GM19043 (cell line): ENCODE results near the gene ARHGAP24.
A peak's percentile ranks its signal among the peaks of the same experiment; 100 is the strongest.
"Not testable (repeated sequence)": the region's sequence is repeated elsewhere in the genome, so short reads cannot be mapped to it uniquely, and the experiment has no call there.

Experiments used
- ATAC-seq: cut with Tn5 transposase; IDR thresholded peaks from one replicate; pipeline ENCODE4 v1.9.1; 2021; ENCODE audit warnings: low read depth; ENCODE audit not compliant: unreplicated experiment

ARHGAP24 gene

DNA sequence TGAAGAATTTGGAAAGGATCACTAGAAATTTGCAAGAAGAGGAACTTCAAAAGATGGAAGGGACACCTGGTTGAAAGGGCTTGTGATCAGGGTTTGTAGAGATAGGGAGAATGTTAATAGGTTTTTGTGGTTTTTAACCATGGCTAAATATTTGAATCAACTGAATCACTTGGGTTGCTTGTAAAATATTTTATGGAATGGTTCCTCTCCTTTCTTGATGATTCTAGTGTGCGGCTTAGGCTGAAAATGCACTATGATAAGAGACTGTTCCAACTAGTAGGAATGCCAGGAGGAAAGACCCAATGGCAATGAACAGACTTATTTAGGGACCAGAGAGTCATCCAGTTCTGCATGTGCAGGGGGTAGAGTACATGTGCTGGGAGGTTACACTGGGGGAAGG lies 408.2 kb downstream of the ARHGAP24 start:
- ATAC-seq: no peak

DNA sequence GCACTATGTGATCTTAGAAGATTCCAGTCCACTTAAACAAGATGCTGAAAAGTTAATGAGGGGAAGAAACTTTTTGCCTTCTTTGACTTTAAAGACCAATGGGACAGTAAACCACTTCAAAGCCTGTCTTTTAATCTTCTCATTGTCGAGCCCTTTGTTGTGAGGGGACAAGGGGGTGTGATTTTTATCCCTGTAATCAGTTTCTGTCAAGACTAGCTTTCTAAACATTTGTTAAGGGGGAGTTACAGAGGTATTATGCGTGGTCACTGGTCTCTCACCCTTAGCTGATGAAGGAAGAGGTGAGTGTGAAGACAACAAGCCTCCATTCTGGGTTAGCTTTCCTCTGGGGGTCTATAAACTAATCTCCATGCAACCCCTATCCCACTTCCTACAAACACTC lies 409.3 kb downstream of the ARHGAP24 start:
- ATAC-seq: no peak

DNA sequence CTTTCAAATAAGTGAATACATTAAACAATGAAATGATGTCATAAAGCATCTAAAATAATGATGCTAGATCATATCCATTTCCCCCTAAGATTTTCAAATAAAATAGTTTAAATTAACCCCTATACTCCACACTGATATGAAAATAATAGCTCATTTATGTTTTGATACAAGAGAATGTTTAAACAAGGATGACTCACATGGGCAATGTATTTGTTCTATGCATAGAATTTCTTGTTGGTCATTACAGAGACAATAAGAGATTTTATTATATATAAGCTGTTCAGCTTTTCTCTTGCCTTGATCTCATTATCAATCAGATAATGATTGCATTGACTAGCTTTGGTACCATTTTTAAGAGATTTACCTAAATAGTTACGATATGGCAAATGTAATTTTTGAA lies 411.7 kb downstream of the ARHGAP24 start:
- ATAC-seq: no peak

DNA sequence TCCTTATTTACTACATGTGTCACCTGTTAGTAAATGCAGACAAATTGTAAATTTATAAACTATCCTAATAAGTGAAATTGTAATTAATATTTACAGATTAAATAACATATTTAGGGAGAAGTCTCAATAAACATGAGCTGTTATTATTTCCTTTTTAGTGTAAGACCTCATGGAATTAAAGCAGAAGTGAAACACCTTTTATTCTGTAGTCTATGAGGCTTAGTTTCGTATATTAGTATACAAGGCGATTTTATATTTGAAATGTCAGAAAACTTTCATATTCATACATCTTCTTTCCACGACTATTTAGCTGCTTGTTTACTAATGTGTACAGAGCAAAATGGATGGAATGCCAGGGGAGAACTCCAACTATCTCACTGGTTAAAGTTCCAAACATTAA lies 414.4 kb downstream of the ARHGAP24 start:
- ATAC-seq: no peak

DNA sequence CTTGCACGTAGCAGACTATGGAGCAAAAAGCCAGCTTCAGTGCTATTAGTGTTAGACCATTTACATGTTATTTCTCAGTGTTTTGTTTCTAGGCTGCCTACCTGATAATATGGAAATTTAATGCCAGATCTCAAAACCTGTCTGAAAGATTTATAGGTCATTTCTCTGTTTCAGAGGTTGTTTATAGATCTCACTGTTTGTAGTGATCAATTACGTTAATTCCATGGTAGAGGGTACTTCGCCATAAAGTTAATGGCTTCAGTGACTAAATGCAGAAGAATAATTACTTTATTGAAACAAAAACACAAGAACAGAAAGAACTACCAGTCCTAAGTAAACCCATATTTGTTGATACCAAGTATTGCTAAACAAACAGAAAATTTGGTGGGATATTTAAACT lies 420.8 kb downstream of the ARHGAP24 start:
- no peak for ATAC-seq

DNA sequence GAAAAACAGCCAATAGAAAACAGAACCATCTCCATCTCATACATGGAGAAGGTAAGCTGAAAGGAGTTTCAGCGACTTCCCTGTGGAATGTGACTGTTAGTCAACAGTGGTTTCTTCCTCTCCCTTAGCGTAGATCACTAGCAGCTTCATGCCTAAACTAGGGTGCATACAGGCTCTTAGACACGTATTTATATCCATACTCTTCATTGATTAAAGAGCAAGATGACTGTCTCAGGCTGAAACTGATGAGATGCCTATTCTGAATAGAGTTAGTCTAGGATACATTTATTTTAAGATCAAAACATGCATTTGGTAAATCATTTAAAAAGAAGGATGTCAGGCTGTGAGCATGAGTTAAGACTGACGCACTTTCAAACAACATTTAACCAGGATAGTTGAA lies 423.3 kb downstream of the ARHGAP24 start:
- ATAC-seq: no peak

DNA sequence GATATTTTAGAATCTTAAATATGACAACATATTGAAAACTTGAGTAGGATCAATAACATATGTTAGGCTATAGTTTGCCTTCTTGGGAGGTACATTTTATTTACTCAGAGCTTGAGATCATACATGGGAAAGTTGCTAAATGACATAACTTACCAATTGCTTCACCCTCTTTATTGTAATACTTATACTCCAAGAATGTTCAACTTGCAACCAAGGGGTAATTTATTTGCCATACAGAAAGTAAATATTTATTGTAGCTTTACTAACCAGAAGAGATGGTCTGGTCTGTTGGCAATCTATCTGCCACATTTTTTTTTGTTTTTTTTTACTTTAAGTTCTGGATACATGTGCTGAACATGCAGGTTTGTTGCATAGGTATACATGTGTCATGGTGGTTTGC lies 426.6 kb downstream of the ARHGAP24 start:
- no peak for ATAC-seq

DNA sequence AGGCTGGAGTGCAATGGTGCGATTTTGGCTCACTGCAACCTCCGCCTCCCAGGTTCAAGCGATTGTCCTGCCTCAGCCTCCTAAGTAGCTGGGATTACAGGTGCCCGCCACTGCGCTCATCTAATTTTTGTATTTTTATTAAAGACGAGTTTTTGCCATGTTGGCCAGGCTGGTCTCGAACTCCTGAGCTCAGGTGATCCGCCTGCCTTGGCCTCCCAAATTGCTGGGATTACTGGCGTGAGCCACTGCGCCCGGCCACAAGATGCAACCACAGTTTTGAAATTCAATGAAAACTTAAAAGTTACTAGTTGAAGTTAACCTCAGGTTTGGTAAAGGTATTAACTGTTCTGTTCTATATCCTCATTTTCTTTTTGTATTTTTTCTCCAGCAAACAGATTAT lies 427.7 kb downstream of the ARHGAP24 start:
- not testable (repeated sequence) for ATAC-seq

DNA sequence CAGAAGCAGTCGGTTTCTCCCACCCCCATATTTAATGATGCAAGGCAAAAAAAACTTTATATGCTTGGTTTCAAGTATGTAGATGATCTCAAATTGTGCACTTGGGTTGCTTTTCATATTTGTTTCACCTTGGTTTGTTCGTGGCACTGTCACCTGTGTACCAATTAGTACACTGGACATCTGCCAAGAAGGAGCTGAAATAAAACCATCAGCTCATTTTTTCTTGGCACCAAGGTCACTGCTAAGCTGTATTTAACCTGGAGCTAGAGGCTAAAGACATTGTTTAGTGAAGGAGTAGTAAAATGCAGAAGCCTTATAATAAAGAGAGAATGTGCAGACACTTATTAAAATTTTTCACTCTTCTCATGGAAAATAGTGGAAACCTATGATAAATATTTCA lies 430.8 kb downstream of the ARHGAP24 start:
- no peak for ATAC-seq

DNA sequence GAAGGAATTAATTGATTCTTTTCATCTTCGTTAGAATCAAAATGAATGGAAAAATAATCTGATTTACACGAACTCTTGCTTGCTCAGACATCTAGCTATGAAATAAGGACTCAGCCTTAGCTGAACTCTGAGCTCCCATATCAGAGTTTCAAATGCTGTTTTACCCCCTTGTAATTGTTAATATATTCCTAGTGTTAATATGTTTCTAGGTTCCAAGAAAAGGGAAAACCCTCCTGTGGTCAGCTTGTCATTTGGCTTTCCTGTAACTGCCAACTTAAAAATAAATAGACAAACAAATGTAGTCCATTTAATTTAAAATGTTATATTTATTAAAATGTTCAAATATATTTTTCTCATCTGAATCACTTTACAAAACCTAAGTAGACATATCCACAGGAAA lies 432.1 kb downstream of the ARHGAP24 start:
- no peak for ATAC-seq

DNA sequence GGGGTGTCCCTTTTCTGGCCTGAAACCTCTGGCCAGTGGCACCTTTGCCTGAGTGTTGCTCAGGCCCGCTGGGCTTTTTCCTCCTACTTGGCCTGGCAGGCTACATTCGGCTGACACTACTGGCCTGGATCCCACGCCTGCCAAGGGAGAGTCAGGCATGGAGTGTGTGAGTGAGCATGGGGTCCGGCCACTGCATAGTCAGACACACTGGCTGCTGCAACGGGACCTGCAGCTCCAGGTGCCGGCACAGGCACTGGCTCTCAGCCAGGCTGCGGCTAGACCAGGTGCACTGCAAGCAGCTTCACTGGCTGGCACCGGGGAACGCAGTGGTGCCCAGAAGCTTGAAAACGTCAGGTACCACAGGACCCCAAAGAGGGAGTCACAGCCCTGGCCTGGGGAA lies 434.9 kb downstream of the ARHGAP24 start:
- ATAC-seq: no peak

DNA sequence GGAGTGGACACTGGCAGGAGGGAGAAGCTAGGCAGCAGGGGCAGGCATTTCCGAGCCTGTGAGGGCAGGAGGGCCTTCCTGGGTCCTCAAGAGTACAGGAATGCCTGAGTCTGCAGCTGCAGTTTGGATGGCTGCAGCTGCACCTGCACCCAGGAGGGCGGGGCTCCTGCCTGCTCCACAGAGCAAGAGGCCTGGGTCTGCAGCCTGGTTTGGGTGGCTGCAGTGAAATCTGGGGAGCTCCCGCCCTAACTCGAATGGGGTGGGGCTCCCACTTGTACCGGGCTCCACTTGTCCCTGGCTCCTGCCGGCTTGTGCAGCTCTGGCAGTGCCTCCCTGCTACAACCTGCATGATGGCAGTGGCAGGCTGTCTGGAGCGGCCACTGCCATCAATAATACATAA lies 436.0 kb downstream of the ARHGAP24 start:
- ATAC-seq: no peak

DNA sequence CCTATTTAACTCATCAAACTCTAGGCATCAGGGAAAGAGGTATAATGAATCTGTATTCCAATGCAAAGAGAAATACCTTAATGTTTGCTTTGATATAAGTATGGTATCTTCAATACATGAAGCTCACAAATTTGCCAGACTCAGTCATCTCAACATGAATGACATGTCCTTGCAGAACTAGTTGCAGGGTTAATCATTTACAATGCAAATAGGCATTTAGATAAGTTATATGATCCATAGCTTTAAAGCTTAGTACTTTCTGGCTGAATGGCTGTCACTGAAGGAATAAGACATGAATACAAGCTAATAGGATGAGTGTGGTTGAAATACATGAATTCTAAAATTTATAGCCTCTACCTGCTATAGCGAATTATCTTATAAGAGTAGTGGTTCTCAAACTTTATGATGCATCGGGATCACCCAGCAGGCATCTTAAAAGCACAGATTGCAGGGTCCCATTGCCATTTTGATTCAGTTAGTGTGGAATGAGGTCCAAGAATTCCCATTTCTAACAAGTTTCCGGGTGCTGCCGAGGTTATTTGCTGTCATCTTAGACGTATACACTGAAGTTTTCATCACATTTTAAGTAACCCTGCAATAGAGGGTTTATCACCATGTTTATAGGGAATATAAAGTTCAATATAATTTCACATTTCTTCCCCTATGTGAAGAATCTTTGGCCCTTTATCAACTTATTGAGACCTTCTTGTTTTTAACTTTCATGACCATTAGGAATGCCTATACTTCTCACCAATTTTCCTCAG lies 439.2 kb downstream of the ARHGAP24 start:
- no peak for ATAC-seq

DNA sequence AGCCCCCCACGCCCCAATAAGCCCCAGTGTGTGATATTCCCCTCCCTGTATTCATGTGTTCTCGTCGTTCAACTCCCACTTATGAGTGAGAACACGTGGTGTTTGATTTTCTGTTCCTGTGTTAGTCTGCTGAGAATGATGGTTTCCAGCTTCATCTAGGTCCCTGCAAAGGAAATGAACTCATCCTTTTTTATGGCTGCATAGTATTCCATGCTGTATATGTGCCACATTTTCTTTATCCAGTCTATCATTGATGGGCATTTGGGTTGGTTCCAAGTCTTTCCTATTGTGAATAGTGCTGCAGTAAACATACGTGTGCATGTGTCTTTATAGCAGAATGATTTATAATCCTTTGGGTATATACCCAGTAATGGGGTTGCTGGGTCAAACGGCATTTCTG lies 440.6 kb downstream of the ARHGAP24 start:
- ATAC-seq: not testable (repeated sequence)

DNA sequence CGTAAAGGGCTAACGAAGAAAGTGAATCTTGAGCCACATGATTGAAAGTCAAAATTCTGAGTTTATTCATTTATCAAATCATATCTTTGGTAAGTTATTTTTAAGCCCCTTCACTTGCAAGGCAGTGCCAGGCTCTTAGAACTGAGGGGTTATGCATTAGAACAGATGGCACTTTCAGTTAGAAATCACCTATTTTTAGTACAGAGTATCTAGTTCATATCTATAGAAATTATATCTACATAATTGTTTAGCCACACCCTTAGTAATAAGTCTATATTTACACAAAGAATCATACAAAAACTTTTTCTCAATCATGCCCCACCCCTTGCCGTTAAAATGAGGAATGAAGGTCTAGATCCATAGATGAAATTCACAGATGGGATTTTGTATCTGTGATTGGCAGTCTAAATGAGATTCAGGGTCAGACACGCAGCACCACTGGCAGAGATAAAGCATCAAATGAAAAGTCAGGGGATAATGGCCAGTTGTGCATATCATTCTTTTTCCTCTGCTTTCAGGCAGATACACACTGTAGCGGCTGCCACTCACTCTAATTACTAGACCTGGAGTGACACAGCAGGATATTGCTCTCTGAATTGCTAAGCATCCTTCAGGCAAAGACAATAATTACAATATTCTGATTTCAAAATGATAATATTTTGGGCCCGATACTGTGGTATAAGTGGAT lies 444.4 kb downstream of the ARHGAP24 start:
- no peak for ATAC-seq

DNA sequence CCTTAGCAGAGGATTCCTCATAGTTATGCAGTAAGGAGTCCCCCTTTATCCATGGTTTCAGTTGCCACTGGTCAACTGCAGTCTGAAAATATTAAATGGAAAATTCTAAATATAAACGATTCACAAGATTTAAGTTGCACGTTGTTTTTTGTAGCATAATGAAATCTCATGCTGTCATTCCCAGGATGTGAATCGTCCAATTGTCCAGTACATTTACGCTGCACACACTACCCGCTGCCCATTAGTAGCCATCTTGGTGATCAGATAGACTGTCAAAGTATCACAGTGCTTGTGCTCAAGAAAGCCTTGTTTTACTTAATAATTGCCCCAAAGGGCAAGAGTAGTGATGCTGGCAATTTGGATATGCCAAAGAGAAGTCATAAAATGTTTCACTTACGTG lies 450.1 kb downstream of the ARHGAP24 start:
- ATAC-seq: no peak

DNA sequence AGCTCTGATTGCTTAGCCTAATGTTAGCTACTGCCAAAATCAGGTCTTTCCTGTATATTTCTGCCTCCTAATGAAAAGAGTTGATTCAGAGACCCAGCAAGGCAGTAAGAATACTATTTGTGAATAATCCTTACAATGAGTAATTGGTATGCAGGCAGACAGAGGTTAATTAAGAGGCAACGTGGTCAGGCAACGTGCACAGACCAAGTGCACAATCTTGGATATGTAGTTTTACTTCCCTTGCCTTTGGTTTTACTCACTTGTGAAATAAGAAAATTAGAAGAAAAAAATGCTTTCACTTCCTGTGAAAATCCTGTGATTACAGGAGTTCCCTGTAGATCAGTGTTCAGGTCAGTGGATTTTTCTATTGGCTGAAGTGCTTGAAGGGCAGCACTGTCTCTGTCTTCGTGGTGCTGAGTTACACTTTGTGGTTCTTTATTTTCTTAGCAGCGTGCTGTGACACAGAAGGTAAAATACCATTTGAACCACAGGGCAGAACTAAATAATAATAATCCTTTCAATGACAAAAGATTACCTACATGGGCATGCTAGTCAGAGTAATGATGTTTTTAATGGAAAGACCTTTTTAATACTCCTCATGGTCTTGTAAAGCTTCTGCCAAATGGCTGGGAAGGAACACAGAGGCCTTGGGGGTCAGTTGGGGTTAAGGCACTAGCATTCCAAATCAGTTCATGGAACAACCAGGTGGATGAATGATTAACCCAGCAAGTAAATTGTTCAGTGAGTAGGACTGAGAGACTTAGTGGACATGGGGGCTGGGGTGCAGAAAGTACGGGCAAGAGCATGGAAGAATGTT lies 454.0 kb downstream of the ARHGAP24 start:
- ATAC-seq: peak; percentile 73

DNA sequence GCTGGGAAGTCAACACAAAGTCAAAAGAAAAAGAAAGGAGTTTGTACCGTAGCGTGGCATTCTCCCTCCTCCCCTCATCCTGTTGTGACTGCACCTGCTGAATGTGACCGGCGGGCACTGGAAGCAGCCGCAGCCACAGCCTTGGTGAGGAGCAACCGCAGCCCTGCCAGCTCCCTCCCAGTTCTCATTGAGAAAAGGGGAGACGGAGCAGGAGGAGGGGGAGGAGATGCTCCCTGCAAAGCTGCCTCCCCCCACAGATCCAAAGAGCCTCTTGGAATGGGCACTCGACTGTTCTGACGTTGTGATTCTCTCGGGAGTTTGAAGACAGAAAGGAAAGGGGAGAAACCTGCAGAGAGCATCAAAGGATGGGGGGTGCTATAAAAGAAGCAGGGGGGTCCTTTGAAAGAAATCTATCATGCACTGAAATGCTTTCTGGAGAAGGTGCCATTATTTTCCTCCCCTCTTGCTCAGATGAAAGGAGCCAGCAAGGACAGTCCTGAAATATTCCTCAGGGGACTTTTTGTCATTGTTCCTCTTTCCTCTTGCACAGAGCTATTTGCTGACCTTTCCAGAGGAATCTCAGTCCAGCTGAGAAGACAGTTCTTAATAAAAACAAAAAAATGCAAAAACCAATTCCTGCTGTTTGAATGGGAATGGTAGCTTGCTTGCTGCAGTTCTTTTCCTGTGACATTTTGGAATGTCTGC lies 455.2 kb downstream of the ARHGAP24 start:
- ATAC-seq: no peak

DNA sequence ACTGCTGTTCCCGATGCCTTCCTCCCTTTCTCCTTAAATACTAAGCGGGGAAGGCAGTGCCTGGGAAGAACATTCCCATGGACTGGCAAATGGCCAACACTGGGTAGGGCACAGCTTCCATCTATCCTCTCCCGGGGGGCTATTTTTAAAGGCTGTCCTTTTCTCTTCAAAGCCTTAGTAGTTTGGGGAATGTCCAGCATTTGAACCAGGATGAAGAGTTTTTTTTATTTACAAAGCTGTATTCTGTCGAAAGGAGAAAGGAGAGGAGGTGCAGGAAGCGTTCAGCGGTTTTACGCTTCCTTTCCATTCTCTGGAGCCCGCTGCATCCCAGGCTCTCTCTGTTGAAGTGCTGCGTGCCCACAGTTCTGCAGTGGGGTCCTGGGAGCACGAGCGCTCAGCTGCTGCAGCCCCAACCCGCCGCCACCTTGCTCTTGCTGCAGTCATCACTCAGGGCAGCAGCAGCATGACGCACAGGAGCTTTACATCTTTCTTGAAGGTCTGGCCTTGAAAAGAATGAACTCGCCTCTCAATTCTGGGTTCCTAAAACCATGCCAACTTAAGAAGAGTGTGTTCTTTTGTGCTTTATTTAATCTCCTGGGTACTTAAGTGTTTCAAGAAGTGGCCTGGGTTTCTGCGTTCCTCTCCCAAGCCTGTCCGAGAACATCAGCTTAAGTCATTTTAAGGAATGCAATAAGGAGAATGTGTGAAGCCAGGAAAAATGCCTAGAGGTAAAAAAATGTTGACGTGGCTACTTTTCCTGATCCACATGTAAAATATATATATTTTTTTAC lies 457.7 kb downstream of the ARHGAP24 start:
- no peak for ATAC-seq

DNA sequence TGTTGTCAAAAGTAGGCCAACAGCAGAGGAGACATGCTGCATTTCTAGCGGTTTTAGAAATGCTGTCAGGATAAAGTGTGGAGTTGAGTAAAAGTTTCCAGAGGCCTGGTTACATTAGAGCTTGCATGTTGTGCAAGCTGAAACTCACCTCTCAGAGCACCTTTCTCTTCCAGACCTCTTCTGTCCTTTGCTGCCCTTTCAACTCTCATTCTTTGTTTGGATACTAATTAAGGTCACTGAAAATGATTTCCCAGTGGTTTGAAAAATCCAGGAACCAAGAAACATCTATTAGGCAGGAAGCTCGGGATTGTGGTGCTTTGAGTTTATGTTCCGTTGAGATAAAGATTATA lies 458.3 kb downstream of the ARHGAP24 start:
- ATAC-seq: no peak
